Forelimb muscle (tissue), 1 donor: ENCODE results near the gene TPO. TPM values are rescaled to one million over a fixed set of nuclear protein-coding genes. Genes with fewer than 3 reads are reported as not detected.
"Not testable (repeated sequence)": the region's sequence is repeated elsewhere in the genome, so short reads cannot be mapped to it uniquely, and the experiment has no call there.

Source experiments
- DNase-seq: peaks from one replicate; pipeline ENCODE4 v3.0.0-alpha.2; 2013; ENCODE audit warnings: low read depth
- polyA plus RNA-seq: library from polyadenylated mRNA; unstranded; fragments of 120-200 nt; gene quantifications from one replicate; pipeline ENCODE4 v1.2.1, GENCODE V29; 2013; ENCODE audit not compliant: insufficient read length

Gene TPO
- polyA plus RNA-seq, 1 donor = 0.30 TPM

DNA sequence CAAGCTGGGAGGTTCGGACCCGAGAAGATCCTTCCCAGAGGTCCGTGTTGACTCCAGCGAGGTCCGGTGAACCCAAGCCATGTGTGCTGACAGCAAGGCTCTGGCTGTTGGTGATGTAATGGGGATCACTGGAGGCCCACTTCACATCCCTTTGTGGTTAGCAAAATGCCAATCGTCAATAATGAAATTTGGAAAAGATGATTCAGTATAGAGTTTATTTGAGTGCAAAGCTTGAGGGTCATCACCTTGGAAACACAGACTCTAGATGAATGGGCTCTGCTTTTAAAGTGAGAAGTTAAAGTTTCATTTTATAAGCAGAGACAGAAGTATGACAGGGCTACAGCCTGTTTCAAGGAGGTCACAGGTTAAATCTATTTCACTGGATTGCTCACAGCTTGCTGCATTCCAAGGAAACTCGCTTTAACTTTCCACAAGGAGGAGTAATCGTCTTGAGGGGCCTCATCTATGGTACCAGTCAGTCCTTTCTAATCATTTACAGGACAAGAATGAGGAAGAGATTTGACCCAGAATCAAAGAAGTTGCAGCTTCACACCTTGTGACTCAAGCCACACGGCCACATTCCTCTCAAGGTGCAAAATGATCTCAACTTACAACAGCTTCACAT, 140.5 kb downstream of the TPO start:
- no peak for DNase-seq

DNA sequence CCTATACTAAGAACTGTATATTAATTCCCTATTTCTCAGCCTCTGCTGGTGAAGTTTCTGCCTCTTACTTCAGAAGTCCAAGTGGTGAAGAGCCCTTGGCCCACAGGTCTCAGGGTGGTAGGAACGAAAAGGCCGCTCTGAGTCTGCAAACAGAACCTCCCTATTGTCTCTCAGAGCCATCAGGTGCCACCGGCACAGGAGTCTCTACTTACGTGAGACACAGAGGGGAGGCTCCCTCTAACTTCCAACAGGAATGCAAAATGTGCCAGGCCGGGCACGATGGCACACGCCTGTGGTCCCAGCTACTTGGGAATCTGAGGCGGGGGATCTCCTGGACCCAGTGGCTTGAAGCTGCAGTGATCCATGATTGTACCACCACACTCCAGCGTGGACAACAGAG, 143.0 kb downstream of the TPO start:
- DNase-seq = no peak

DNA sequence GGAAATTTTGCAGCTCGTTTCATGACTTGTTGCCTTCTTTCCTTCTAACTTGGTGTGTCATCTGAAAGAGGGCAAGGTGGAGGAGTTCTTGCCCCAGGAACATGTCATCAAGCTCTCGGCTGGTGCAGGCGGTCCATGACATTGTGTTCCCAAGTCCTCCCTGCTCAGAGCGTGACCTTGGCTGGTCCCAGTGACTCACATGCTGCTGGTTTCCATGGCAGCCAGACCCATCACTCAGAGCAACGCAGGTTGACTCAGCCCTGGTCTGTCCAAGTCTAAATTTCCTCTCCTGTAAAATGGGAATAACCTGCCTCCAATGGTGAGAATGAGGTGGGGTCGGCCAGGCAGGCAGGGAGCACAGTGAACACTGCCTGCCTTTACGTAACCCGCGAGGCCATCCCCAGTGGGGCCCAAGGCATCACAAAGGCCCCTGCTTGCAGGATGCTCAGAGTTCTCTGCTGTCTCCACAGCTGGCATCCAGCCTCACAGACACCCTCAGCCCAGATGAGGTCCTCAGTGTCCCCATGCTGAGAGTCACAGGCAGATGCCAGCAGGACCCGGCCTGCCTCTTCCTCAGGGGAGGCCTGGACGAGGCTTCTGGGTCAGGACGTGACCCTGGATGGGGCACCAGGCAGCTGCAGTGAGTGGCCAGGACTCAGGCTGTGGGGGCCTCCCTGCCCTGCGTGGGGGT, 143.7 kb downstream of the TPO start:
- DNase-seq = no peak

DNA sequence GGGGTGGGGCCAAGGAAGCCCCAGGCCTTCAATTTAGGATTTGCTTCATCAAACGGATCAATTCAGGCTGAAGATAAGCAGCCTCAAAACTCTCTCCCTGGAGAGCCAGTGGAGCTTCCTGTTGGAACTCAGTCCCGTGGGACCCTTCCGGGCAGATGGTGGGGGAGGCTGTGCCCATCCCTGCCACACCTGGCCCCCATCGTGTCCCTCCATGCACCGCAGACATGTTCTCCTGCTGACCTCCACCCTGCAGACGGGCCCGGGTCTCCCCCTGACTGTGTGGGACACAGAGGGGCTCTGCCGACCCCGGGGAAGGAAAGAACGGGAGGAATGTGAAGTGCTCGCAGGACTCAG, 144.2 kb downstream of the TPO start:
- DNase-seq = no peak

DNA sequence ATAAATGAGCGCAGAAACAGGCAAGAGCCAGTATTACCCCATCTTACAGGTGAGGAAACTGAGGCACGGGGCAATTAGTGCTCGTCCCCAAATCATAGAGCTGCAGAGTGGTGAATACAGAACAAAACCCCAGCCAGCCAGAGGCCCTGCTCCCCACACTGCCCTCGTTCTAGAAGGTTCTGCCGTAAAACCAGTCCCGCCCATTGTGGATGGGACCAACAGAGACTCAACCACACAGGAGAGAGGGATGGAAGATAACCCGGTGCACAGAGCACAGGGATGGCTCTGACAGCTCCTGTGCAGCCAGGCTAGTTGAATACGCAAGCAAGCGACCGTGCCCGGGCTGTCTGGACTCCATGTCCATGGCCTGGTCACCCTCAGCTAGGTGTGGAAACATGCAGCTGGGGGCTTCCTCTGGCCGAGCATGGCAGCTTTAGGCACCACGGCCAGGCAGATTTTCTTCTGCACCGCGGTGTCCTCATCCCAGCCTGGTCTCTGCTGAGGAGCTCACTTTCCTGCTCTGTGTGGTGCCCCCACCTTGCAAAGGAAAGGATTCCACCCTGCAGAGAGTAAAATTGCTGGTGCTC, 146.4 kb downstream of the TPO start:
- no peak for DNase-seq

DNA sequence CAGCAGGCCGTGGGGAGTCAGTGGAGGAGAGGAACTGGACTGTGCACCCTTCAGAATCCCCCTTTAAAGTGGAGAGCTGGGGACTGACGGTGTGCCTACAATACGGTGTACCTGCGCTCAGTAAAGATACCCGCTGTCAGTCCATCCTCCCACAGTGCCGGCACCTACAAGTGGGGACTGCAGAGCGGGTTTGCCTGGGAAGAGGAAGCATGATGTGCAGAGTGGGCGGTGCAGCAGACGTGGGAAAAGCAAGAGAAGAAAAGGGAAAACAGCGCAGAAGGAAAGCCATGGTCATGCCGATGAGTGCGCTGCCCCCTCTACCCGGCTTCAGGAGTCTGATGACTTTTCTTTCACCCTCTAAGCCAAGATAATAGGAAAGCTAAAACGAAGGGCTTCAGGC, 148.0 kb downstream of the TPO start:
- DNase-seq = no peak

DNA sequence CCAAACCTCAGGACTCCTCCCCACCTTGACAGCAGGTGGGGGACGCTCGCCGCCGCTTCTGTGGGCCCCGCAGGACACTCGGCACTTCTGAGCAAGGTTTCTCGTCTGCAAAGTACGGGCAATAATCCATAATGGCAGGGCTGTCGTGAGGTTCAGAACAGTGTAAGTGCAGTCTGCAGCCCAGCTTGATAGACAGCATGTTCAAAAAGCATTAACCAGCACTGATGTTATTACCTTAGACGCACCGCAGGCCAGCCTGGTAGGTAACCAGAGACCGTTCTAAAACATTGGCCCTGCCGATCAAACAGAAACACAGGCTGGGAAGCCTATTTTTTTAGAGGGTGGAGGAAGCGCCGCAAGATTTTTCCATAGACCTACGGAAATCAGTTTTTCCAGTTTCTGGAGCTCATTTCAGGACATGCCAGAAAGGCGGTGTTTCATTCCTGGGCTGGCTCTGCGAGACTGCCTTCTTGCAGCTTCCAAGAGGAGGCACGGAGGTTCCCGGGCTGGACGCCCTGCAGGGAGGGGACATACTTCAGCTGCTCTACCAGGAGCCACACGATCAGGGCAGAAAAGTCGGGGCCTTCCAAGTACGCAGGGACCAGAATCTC, 148.7 kb downstream of the TPO start:
- no peak for DNase-seq

DNA sequence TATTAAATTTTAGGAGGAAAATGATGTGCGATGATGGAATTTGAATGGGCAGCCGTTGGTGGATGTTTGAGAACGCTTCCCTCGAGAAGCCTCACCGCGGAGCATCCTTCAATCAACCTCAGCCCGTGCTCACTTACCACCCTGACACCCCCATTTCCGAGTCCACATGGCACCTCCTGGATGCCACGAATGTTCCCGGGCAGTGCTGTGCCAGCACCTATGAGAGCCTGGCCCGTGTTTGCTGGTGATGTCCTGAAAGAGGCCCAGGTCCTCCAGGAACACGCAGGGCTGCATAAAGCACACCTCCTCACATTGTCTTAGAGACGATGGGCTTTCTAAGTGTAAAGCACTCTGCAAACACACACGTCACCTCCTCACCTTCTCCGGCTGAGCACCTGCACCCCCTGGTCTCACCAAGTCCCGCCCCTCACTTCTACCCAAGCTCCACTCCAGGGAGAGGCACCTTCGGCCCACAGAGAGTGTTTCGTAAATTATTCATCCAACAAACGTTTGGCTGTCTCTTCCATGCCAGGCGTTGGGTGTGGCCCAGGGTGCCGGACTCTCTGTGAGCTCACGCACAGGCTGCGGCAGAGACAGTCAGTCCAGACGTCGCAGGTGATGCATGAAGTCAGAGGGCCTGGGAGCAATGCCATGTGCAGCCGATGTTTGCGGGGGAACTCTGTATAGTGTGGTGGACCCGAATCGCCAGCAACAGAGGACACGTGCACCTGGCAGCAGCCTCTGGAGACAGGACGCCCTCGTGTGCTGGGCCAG, 150.0 kb downstream of the TPO start:
- no peak for DNase-seq

DNA sequence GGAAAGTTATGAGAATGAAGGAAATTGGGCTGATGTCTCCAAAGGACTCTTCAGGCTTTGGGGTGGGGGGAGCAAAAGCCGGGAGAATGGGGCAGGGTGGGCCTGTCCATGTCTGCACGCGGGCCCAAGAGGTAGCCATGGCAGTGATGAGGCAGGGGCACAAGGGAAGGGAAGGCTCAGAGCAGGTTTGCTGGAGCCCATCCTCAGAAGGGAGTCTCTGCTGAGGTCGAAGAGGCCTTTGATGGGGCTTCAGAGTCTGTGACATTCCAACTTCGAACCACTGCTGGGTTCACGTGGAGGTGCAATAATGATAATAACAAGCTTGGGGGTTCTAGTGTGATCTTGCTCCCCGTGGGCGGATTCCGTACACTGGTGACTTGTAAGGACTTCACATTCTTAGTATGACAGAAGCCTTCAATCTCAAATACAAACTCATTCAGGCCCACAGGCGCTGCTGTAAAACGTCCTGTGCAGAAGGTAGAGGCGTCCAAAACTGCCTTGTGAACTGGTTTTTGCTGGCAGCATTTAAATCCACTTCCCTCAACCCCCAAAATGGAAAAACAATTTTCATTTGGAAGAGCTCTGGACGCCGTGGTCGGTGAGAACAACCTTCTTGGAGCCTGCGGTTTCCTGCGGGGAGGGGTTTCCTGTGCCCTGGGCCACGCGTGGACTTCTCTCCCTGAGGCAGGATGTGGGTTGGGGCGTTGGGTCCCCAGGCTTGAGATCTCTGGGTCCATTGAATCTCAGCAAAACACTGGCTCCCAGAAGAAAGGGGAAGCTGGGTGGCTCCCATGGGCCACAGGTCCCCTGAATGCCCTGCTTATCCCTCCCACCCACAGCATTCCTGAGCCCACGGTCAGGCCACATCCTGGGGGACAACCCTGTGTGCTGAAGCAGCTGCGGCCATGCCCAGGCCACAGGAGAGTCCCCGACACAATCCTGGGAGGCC, 151.0 kb downstream of the TPO start:
- no peak for DNase-seq

DNA sequence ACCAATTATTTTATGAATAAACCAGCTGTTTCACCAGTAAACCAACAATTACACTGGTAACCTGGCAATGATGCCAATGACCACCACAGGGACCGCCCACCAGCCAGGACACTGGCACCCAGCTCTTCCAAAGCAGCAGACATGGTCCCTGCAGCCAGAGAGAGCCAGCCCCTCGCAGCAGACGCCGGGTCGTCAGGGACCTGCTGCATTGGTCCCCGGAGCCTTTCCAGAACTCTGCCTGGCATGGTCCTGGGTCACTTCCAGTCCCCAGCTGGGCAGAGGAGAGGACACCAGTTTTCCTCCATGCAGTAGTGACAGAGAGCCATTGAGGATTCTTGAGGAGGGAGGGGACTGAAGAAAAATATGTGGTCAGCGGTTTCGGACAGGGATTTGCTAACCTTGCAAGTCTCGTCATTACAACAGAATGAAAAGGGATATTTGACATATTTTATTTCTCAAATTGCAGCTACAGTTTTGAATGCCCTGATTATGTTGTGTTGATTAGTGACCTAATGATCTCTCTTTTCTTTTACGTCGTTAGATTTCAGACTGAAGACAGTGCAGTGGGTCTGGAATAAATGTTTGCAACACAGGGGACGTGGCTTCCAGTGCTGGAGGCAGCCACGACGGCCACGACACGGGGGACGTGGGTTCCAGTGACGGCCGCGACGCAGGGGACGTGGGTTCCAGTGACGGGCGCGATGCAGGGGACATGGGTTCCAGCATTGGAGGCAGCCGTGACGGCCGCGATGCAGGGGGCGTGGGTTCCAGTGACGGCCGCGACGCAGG, 154.5 kb downstream of the TPO start:
- DNase-seq = no peak

DNA sequence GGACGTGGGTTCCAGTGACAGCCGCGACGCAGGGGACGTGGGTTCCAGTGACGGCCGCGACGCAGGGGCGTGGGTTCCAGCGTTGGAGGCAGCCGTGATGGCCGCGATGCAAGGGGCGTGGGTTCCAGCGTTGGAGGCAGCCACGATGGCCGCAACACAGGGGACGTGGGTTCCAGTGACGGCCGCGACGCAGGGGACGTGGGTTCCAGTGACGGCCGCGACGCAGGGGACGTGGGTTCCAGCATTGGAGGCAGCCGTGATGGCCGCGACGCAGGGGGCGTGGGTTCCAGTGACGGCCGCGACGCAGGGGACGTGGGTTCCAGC, 155.0 kb downstream of the TPO start:
- not testable (repeated sequence) for DNase-seq

DNA sequence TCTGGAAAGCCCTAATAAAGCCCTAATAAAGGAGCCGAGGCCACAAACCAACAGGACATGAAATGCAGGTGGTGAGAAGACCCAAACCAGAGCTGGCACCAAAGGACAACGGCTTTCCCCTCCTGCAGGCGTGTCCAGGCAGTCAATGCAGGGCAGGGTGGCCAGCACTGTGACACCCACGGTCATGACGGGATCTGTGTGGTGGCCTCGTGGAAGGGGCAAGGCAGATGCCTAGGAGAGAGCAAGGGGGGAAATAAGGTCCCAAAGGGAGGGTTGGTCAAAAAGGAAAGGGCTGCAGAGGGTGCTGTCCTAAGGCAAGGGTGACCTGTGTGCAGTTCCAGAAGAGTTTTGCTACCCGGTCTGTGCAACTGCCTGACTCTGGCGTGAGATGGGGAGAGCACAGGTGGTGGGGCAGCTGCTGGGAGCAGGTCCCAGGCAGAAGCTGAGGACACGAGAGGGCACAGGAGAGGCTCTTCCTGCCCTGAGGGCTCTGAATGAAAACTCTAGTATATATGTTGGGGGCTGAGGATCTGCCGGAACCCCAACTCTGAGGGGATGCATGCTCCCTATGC, 156.7 kb downstream of the TPO start:
- DNase-seq = no peak

DNA sequence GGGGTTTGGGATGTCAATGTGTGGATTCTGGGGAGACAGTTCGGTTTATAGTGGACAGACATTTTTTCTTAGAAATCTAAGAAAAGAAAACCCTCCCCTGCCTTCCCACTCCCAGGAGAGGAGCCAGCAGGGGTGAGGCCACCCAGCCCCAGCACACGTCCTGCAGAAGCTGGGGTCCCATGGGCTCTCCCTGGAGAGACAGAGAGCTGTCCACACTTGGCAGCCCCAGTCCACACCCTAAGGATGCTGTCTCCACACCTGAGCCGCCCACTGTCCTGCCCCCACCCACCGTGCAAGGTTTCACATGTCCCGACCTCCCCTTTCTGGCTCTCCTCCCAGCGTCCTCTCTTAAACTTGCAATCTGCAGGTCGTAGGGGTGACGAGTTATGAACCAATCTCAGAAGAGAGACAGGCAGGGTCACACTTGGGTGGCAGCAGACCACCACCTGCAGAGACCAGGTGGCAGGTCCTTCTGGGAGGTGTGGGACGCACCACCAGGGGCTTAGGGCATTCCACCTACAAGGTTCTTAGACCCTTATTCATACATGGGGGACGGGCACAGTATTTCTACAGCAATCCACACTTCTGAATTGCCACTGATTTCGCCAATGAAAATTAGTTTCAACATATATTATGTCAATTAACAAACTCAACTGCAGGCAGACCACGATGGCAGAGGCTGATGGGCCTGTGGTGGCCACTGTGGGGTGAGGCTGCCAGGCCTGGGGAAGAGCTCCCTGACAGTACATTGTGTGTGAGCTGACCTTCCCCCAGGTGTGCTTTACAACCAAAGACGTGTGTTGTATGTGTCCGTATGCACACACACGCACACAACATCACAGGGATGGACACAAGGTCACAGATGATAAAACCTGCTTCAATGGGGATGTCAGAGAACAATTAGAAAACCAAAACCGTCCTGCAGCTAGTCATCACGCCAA, 158.5 kb downstream of the TPO start:
- DNase-seq = no peak

DNA sequence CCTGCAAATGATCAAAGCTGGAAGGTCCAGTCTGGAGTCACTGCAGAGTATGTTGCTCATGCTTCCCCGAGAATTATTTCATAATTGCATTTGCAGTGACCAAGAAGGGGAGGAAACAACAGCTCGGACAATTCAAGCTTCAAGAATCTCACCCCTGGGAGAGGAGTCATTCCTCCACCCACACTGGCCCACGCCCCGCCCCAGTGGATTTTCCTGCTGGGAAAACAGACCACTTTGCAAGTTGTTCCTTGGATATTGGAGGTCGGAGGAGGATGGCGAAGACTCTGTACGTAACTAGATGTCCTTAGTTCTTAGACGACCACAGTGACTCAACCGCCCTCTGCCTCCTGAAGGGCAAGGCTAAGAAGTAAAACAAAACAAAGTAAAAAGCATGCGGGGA, 159.4 kb downstream of the TPO start:
- no peak for DNase-seq

DNA sequence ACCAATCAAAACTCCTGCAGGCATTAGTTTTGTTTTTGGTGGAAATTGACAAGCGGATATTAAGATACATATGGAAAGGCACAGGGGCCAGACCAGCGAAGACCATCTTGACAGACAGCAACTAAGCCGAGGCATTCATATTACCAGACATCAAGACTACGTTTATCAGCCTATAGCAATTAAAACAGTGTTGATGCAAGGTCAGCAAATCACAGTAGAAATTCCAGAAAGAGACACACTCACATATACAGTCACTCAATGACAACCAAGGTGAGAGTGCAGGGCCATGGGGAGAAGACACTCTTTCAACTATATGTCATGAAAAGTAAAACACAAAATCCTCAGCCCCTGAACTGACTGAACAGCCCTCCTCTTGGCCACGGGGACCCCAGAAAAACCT, 164.6 kb downstream of the TPO start:
- no peak for DNase-seq

DNA sequence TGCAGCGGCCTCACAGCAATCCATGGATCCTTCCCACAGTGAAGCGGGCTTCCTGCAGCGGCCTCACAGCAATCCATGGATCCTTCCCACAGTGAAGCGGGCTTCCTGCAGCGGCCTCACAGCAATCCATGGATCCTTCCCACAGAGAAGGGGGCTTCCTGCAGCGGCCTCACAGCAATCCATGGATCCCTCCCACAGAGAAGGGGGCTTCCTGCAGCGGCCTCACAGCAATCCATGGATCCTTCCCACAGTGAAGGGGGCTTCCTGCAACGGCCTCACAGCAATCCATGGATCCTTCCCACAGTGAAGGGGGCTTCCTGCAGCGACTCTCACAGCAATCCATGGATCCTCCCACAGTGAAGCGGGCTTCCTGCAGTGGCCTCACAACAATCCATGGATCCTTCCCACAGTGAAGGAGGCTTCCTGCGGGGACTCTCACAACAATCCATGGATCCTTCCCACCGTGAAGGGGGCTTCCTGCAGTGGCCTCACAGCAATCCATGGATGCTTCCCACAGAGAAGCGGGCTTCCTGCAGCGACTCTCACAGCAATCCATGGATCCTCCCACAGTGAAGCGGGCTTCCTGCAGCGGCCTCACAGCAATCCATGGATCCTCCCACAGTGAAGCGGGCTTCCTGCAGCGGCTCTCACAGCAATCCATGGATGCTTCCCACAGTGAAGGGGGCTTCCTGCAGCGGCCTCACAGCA, 168.1 kb downstream of the TPO start:
- not testable (repeated sequence) for DNase-seq

DNA sequence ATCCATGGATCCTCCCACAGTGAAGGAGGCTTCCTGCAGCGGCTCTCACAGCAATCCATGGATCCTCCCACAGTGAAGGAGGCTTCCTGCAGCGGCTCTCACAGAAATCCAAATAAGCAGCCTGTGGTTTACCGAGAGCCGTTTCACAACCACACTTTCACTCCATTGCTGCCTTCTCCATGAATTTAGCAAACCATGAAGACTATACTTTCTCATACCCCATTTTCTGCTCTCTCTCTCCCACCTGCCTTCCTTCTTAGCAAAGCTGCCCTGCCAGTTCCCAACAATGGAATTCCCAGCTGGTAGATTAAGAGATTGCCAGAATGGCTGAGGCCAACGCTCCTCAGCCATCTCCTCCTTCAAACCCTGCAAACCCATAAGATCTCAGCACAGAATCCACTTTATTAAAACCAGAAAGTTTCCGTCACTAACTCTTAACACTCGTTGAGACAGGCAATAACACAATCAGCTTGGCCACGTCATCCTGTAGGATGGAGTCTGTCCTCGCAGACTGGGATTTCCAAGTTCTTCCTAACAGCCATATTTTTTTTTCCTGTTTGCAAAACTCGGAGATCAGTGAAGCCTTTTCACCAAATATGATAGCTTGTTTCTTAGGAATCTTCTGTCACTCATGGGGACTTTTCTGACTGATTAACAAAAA, 168.8 kb downstream of the TPO start:
- DNase-seq = no peak

DNA sequence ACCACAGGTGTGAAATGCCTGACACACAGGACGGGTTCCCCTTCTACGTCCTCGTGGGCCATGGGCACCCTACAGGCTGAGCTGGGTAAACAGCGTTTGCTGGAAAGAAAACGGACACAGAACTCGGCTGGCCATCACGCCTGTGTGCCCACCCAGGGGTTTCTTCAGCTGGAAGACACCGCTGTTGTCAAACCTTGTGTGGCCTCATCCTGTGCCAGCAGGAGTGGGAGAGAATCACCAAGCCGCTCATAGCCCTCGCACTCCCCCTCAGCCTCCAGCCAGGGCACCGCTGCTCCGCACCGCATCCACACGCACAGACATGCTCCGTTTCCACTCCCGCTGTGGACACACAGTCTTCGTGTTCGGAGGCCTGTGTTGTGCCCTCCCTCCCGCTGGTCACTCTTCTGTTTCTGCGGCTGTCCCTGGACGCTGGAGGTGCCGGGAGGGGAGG, 169.7 kb downstream of the TPO start:
- DNase-seq = no peak
